ENCODE results near the gene SSPN. TPM values are rescaled to one million over a fixed set of nuclear protein-coding genes. Genes with fewer than 3 reads are reported as not detected.

The SSPN gene
- total RNA-seq, 1 experiment from 2014 or later, result 0.17 TPM

DNA sequence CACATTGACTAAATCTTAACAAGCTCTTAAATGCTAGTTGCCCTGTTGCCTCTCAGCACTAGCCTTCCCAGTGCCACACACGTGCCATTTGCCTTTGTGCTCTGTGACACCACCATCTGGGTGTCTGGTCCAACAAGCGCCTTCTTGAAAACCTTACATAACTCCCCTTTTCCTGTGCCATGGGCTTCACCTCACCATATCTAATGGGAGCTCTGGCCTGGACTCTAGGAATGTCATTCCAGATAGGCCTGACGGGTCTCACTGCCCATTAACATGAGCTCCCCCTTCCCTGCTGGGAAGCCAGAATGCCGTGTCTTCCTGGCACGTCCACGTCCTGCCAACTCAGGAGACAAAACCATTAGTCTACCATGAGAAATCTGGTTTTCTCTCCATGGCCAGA is 24.4 kb downstream of the SSPN start:
- BruUV-seq (replicated peaks), result no TSS peak
- Histone ChIP-seq H3K36me3 (ENCODE audit: control insufficient read depth in 1 of 2, insufficient read depth in 2 of 2, low read length in 2 of 2) (no peaks in the 10 kb centered on the region; a peak in 1 of 4 replicates), H3K4me3 (replicated peaks in 1 of 2; ENCODE audit: low read depth in 1 of 2, low read length in 2 of 2) (no peak overlapping the region), H3K9ac (ENCODE audit: low read length) (no peak overlapping the region), H3K9me2 (ENCODE audit: insufficient read depth) (no peaks in the 10 kb centered on the region), H3K4me1 (ENCODE audit: control insufficient read depth in 1 of 2, insufficient read depth in 2 of 2, low read length in 2 of 2) (no peaks in the 10 kb centered on the region), H3K27me3 (ENCODE audit: insufficient read depth, low read length) (no peaks in the 10 kb centered on the region), H2AFZ (ENCODE audit: low read depth, low read length, poor library complexity, severe bottlenecking) (no peak overlapping the region), H3K9me3 (ENCODE audit: control insufficient read depth in 1 of 2, insufficient read depth in 1 of 2, low read depth in 1 of 2, low read length in 2 of 2) (no peaks in the 10 kb centered on the region), H3K4me2 (ENCODE audit: low read length) (no peak overlapping the region), H3K27ac (ENCODE audit: low read depth, low read length) (no peak overlapping the region), H4K20me1 (ENCODE audit: insufficient read depth) (no peaks in the 10 kb centered on the region), H3K79me2 (ENCODE audit: insufficient read depth, low read length) (no peaks in the 10 kb centered on the region)
- TF ChIP-seq JUND (IDR thresholded peaks at IDR 0.05) (no peak), ATF3 (IDR thresholded peaks at IDR 0.05) (no peak), ELF1 (IDR thresholded peaks at IDR 0.05; ENCODE audit: borderline replicate concordance, low read depth) (no peak), REST (IDR thresholded peaks at IDR 0.05; ENCODE audit: low read depth) (no peak), SP1 (IDR thresholded peaks at IDR 0.05; ENCODE audit: low read depth) (no peak), CBX3 (IDR thresholded peaks at IDR 0.05; ENCODE audit: low read depth) (no peak), SRF (IDR thresholded peaks at IDR 0.05; ENCODE audit: low read depth) (no peak), SIN3A (IDR thresholded peaks at IDR 0.05; ENCODE audit: low read depth) (no peak), ZNF274 (IDR thresholded peaks at IDR 0.05; ENCODE audit: low read depth, low read length) (no peak), EGR1 (IDR thresholded peaks at IDR 0.05; ENCODE audit: low read depth) (no peak)
- TF ChIP-seq, protein P1, sequence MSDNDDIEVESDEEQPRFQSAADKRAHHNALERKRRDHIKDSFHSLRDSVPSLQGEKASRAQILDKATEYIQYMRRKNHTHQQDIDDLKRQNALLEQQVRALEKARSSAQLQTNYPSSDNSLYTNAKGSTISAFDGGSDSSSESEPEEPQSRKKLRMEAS (IDR thresholded peaks at IDR 0.05), result no peak
- POLR2A ChIA-PET, result no interaction called here
- CTCF ChIA-PET, result no interaction called here
- DNase-seq (ENCODE audit: low read depth, low spot score), result no peak
- RAD21 ChIA-PET (ENCODE audit: low non-redundant PET in 1 of 2, low total read pairs in 2 of 2, uncharacterized antibody in 2 of 2, unreplicated experiment in 2 of 2), result no interaction called here
- ATAC-seq, result no peak
- intact Hi-C loops (cut with micrococcal nuclease), result no loop called here

Measured in HCT116 (cell line).